Activated naive CD8-positive, alpha-beta T cell treated with anti-CD3 and anti-CD28 coated beads for 36 hours (primary cell): ENCODE results near the gene BBS9. TPM values are rescaled to one million over a fixed set of nuclear protein-coding genes. Genes with fewer than 3 reads are reported as not detected.

Experiments used
- DNase-seq: peaks from one replicate; pipeline ENCODE4 v3.0.0; 2021
- H3K27ac Mint-ChIP-seq: one replicate; pipeline ENCODE4 v1.8.0; 2022; ENCODE audit warnings: mild to moderate bottlenecking, moderate library complexity, mixed read lengths
- H3K27me3 Mint-ChIP-seq: one replicate; pipeline ENCODE4 v1.8.0; 2022; ENCODE audit warnings: mild to moderate bottlenecking, mixed read lengths
- H3K36me3 Mint-ChIP-seq: one replicate; pipeline ENCODE4 v1.8.0; 2021; ENCODE audit warnings: mild to moderate bottlenecking, mixed read lengths
- H3K4me1 Mint-ChIP-seq: one replicate; pipeline ENCODE4 v1.8.0; 2021; ENCODE audit warnings: mixed read lengths
- H3K4me3 Mint-ChIP-seq: one replicate; pipeline ENCODE4 v1.8.0; 2022; ENCODE audit warnings: mild to moderate bottlenecking, moderate library complexity, mixed read lengths
- H3K9me3 Mint-ChIP-seq: one replicate; pipeline ENCODE4 v1.8.0; 2022; ENCODE audit warnings: mixed read lengths
- total RNA-seq, 2 experiments: library from RNA; stranded (reverse); gene quantifications; one replicate each; pipeline ENCODE4 v1.2.3, GENCODE V29; 2021

Gene BBS9
- total RNA-seq, 2 experiments from 2014 or later, result 4.3 to 5.9 TPM

- no peak for DNase-seq
- H3K4me3 Mint-ChIP-seq, result no peak overlapping the region
- H3K27ac Mint-ChIP-seq, result no peak overlapping the region
- H3K27me3 Mint-ChIP-seq, result no peaks in the 10 kb centered on the region
- H3K4me1 Mint-ChIP-seq, result no peaks in the 10 kb centered on the region
- H3K9me3 Mint-ChIP-seq, result peaks cover 4% of the 10 kb centered on the region
- peaks cover 28% of the 10 kb centered on the region for H3K36me3 Mint-ChIP-seq
Measured at GRCh38 chr7:33310546-33310945, 181.2 kb downstream of the BBS9 start.

- H3K9me3 Mint-ChIP-seq, result peaks cover 28% of the 10 kb centered on the region
- H3K27me3 Mint-ChIP-seq, result no peaks in the 10 kb centered on the region
- H3K27ac Mint-ChIP-seq, result no peak overlapping the region
- H3K4me3 Mint-ChIP-seq, result no peak overlapping the region
- H3K4me1 Mint-ChIP-seq, result no peaks in the 10 kb centered on the region
- no peak for DNase-seq
- H3K36me3 Mint-ChIP-seq, result peaks cover 44% of the 10 kb centered on the region
Measured at GRCh38 chr7:33325754-33326484, 196.6 kb downstream of the BBS9 start.

DNA sequence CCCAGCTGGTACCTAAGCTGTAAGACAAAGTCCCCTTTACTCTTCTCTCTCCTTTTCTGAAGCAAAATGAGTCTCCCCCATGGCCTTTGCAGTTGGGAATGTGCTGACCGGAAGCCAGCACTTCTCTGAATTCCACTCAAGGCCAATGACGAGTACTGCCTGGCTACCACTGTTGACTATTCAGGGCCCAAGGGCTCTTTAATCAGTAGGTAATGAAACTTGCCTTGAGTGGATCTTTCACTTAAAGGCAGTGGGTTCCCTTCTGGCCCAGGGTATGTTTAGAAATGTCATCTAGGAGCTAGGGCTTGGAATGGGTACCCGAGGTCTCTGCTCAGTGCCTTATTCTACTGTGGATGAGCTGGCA is 197.1 kb downstream of the BBS9 start:
- Mint-ChIP-seq H3K9me3 (peaks cover 25% of the 10 kb centered on the region), H3K27ac (no peak overlapping the region), H3K27me3 (no peaks in the 10 kb centered on the region), H3K4me3 (no peak overlapping the region), H3K4me1 (no peaks in the 10 kb centered on the region), H3K36me3 (peaks cover 39% of the 10 kb centered on the region)
- DNase-seq, result no peak

- H3K4me1 Mint-ChIP-seq, result no peaks in the 10 kb centered on the region
- no peaks in the 10 kb centered on the region for H3K27me3 Mint-ChIP-seq
- H3K27ac Mint-ChIP-seq, result no peak overlapping the region
- no peak for DNase-seq
- peaks cover 32% of the 10 kb centered on the region for H3K36me3 Mint-ChIP-seq
- peaks cover 20% of the 10 kb centered on the region for H3K9me3 Mint-ChIP-seq
- H3K4me3 Mint-ChIP-seq, result no peak overlapping the region
Measured at GRCh38 chr7:33327427-33327826, 198.1 kb downstream of the BBS9 start.

- Mint-ChIP-seq H3K4me1 (no peaks in the 10 kb centered on the region), H3K4me3 (no peak overlapping the region), H3K27ac (no peak overlapping the region), H3K27me3 (no peaks in the 10 kb centered on the region), H3K36me3 (no peaks in the 10 kb centered on the region), H3K9me3 (no peaks in the 10 kb centered on the region)
- no peak for DNase-seq
Measured at GRCh38 chr7:33334349-33334748, 205.0 kb downstream of the BBS9 start.

DNA sequence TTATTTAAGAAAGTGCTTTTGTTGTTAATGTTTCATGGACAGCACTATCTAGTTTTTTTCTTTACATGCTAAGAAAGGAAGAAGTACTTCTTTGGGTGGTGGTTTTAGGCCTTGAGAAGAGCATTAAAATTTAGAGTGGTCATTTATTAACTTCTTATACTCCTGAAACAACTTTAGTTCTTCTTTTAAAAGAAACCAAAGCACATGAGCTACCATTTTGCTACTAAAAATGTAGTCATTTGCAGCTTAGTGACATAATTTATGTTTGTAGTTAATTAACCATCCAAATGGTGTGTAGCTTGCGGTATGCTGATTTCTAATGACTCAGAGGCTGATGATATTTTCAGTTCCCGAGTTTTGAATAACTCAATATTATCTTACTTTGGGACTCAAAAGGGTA is 207.5 kb downstream of the BBS9 start:
- Mint-ChIP-seq H3K36me3 (peaks cover 3% of the 10 kb centered on the region), H3K27ac (no peak overlapping the region), H3K9me3 (no peaks in the 10 kb centered on the region), H3K27me3 (no peaks in the 10 kb centered on the region), H3K4me3 (no peak overlapping the region), H3K4me1 (no peaks in the 10 kb centered on the region)
- DNase-seq, result no peak

GRCh38 chr7:33339074-33339790 is 209.9 kb downstream of the BBS9 start:
- Mint-ChIP-seq H3K9me3 (no peaks in the 10 kb centered on the region), H3K27me3 (no peaks in the 10 kb centered on the region), H3K27ac (no peak overlapping the region), H3K4me1 (no peaks in the 10 kb centered on the region), H3K4me3 (no peak overlapping the region), H3K36me3 (peaks cover 3% of the 10 kb centered on the region)
- no peak for DNase-seq

- H3K9me3 Mint-ChIP-seq, result no peaks in the 10 kb centered on the region
- no peak for DNase-seq
- H3K27me3 Mint-ChIP-seq, result no peaks in the 10 kb centered on the region
- no peaks in the 10 kb centered on the region for H3K36me3 Mint-ChIP-seq
- no peak overlapping the region for H3K4me3 Mint-ChIP-seq
- no peak overlapping the region for H3K27ac Mint-ChIP-seq
- no peaks in the 10 kb centered on the region for H3K4me1 Mint-ChIP-seq
Measured at GRCh38 chr7:33346055-33346454, 216.7 kb downstream of the BBS9 start.

GRCh38 chr7:33350577-33350976 is 221.2 kb downstream of the BBS9 start:
- Mint-ChIP-seq H3K4me3 (no peak overlapping the region), H3K36me3 (peaks cover 2% of the 10 kb centered on the region), H3K27ac (no peak overlapping the region), H3K27me3 (no peaks in the 10 kb centered on the region), H3K4me1 (no peaks in the 10 kb centered on the region), H3K9me3 (no peaks in the 10 kb centered on the region)
- DNase-seq, result no peak

- H3K36me3 Mint-ChIP-seq, result peaks cover 2% of the 10 kb centered on the region
- H3K4me1 Mint-ChIP-seq, result no peaks in the 10 kb centered on the region
- DNase-seq, result no peak
- H3K27ac Mint-ChIP-seq, result no peak overlapping the region
- no peak overlapping the region for H3K4me3 Mint-ChIP-seq
- no peaks in the 10 kb centered on the region for H3K9me3 Mint-ChIP-seq
- H3K27me3 Mint-ChIP-seq, result no peaks in the 10 kb centered on the region
Measured at GRCh38 chr7:33351709-33352108, 222.3 kb downstream of the BBS9 start.

DNA sequence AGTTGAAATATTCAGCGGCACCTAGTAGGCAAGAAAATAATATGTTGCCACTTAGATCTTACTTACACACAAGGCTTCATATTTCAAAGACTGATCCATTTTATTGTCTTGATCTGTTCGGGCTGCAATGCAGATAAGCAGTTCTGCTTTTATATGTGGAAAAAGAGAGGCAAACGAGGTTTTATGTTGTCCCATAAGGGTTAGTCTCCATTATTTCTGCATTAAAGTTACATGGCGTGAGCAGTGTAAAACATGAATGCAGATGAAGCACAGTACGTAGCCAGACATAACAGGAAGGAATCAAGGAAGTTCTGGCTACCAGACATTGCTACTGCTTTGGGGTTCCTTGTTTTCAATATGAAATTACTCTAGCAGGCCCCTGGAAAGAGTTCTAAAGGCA is 224.8 kb downstream of the BBS9 start:
- no peak for DNase-seq
- Mint-ChIP-seq H3K4me1 (no peaks in the 10 kb centered on the region), H3K4me3 (no peak overlapping the region), H3K36me3 (peaks cover 2% of the 10 kb centered on the region), H3K9me3 (no peaks in the 10 kb centered on the region), H3K27ac (no peak overlapping the region), H3K27me3 (no peaks in the 10 kb centered on the region)

GRCh38 chr7:33355386-33355785 is 226.0 kb downstream of the BBS9 start:
- Mint-ChIP-seq H3K27me3 (no peaks in the 10 kb centered on the region), H3K4me3 (no peak overlapping the region), H3K27ac (no peak overlapping the region)

GRCh38 chr7:33356336-33356735 is 227.0 kb downstream of the BBS9 start:
- Mint-ChIP-seq H3K36me3 (peaks cover 2% of the 10 kb centered on the region), H3K9me3 (no peaks in the 10 kb centered on the region), H3K27ac (no peak overlapping the region), H3K4me3 (no peak overlapping the region), H3K4me1 (no peaks in the 10 kb centered on the region), H3K27me3 (no peaks in the 10 kb centered on the region)
- no peak for DNase-seq

More at GRCh38 chr7:33355386-33355785, 226.0 kb downstream of the BBS9 start:
- Mint-ChIP-seq H3K4me1 (no peaks in the 10 kb centered on the region), H3K36me3 (peaks cover 2% of the 10 kb centered on the region), H3K9me3 (no peaks in the 10 kb centered on the region)
- no peak for DNase-seq

DNA sequence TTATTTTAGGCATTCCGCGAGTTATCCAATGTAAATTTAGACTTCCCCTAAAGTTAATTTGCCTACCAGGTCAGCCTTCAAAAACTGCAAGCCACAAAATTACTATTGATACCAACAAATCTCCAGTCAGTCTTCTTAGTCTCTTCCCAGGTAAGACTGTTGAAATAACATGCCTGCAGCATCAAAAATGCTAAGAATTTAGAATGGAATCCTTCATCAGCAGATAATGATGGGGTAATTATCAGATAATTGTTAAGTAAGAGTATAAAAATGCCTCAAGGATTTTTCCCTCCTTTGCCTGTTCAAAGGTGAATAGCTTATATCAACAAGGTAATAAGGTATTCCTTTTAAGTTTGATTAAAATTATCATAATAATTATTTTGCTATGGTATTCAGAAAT is 228.5 kb downstream of the BBS9 start:
- Mint-ChIP-seq H3K27me3 (no peaks in the 10 kb centered on the region), H3K36me3 (peaks cover 2% of the 10 kb centered on the region), H3K9me3 (no peaks in the 10 kb centered on the region), H3K27ac (no peak overlapping the region), H3K4me1 (no peaks in the 10 kb centered on the region), H3K4me3 (no peak overlapping the region)
- DNase-seq, result no peak

GRCh38 chr7:33369888-33370287 is 240.5 kb downstream of the BBS9 start:
- Mint-ChIP-seq H3K27ac (no peak overlapping the region), H3K9me3 (no peaks in the 10 kb centered on the region), H3K27me3 (no peaks in the 10 kb centered on the region), H3K4me3 (no peak overlapping the region), H3K4me1 (no peaks in the 10 kb centered on the region), H3K36me3 (peaks cover 21% of the 10 kb centered on the region)
- no peak for DNase-seq

DNA sequence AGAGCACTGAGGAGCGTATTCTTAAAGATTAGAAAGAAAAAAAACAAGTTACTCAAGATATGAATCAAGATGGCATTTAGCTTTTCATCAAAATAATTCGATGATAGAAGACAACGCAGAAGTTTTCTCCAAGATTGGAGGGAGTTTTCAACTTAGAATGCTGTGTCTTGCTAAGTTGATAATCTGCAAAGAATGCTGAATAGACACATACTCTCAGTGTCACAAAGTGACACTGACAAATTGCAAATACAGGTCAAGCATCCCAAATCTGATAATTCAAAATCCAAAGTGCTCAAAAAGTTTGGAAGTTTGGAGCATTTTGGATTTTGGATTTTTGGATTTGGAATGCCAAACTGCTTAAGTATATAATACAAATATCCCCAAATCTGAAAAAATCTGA is 243.8 kb downstream of the BBS9 start:
- Mint-ChIP-seq H3K27ac (no peak overlapping the region), H3K27me3 (no peaks in the 10 kb centered on the region), H3K9me3 (no peaks in the 10 kb centered on the region), H3K4me3 (no peak overlapping the region), H3K4me1 (no peaks in the 10 kb centered on the region), H3K36me3 (peaks cover 8% of the 10 kb centered on the region)
- no peak for DNase-seq
